H9 (cell line): ENCODE data around the gene TMTC1. TPM values are rescaled to one million over a fixed set of nuclear protein-coding genes. Genes with fewer than 3 reads are reported as not detected.

Experiments
- DNase-seq: peaks from one replicate; pipeline ENCODE4 v3.0.0-alpha.2; 2017
- H2AFZ ChIP-seq: one replicate; pipeline ENCODE4 v1.6.1; 2013; ENCODE audit warnings: mild to moderate bottlenecking, low read length, control low read depth, moderate library complexity
- H2AK5ac ChIP-seq: 2 replicates; pipeline ENCODE4 v1.6.1; 2013; ENCODE audit warnings: low read length, control low read depth, mixed read lengths; ENCODE audit not compliant: insufficient read length
- H2BK120ac ChIP-seq: one replicate; pipeline ENCODE4 v1.6.1; 2013; ENCODE audit warnings: low read depth, mild to moderate bottlenecking, low read length, control low read depth, inconsistent platforms; ENCODE audit not compliant: poor library complexity, severe bottlenecking
- H2BK12ac ChIP-seq: 2 replicates; pipeline ENCODE4 v1.6.1; 2013; ENCODE audit warnings: low read length, control low read depth, mixed read lengths, low read depth; ENCODE audit not compliant: insufficient read length
- H2BK15ac ChIP-seq: 2 replicates; pipeline ENCODE4 v1.6.1; 2013; ENCODE audit warnings: low read depth, low read length, control low read depth
- H2BK20ac ChIP-seq: one replicate; pipeline ENCODE4 v1.6.1; 2013; ENCODE audit warnings: low read depth, mild to moderate bottlenecking, low read length, control low read depth, inconsistent platforms; ENCODE audit not compliant: poor library complexity, severe bottlenecking
- H2BK5ac ChIP-seq: 2 replicates; pipeline ENCODE4 v1.6.1; 2013; ENCODE audit warnings: low read length, control low read depth, mixed read lengths; ENCODE audit not compliant: insufficient read length
- H3K14ac ChIP-seq: 2 replicates; pipeline ENCODE4 v1.6.1; 2013; ENCODE audit warnings: low read length, control low read depth; ENCODE audit not compliant: insufficient read depth
- H3K18ac ChIP-seq: 2 replicates; pipeline ENCODE4 v1.6.1; 2013; ENCODE audit warnings: low read depth, mild to moderate bottlenecking, mixed read lengths, low read length, control low read depth; ENCODE audit not compliant: insufficient read length
- H3K23ac ChIP-seq: 2 replicates; pipeline ENCODE4 v1.6.1; 2013; ENCODE audit warnings: low read length, control low read depth, mixed read lengths, low read depth; ENCODE audit not compliant: insufficient read length
- H3K23me2 ChIP-seq: 2 replicates; pipeline ENCODE4 v1.6.1; 2013; ENCODE audit warnings: low read depth, mild to moderate bottlenecking, mixed read lengths, low read length, control low read depth; ENCODE audit not compliant: insufficient read length, poor library complexity, severe bottlenecking
- H3K27ac ChIP-seq: 2 replicates; pipeline ENCODE4 v1.5.1; 2013; ENCODE audit warnings: low read length, control low read depth, mixed read lengths, low read depth; ENCODE audit not compliant: insufficient read length
- H3K27me3 ChIP-seq: 2 replicates; pipeline ENCODE4 v1.6.1; 2013; ENCODE audit warnings: low read length, control low read depth, inconsistent platforms; ENCODE audit not compliant: insufficient read depth
- H3K4ac ChIP-seq: 2 replicates; pipeline ENCODE4 v1.6.1; 2013; ENCODE audit warnings: low read depth, mild to moderate bottlenecking, control low read depth, inconsistent platforms, low read length, moderate library complexity
- H3K4me1 ChIP-seq: 2 replicates; pipeline ENCODE4 v1.6.1; 2013; ENCODE audit warnings: low read length, control low read depth, inconsistent platforms; ENCODE audit not compliant: insufficient read depth
- H3K4me2 ChIP-seq: 2 replicates; pipeline ENCODE4 v1.6.1; 2013; ENCODE audit warnings: low read length, control low read depth, mixed read lengths; ENCODE audit not compliant: insufficient read length, insufficient read depth
- H3K56ac ChIP-seq: 2 replicates; pipeline ENCODE4 v1.6.1; 2013; ENCODE audit warnings: low read depth, mild to moderate bottlenecking, mixed read lengths, low read length, control low read depth; ENCODE audit not compliant: insufficient read length
- H3K79me1 ChIP-seq: 2 replicates; pipeline ENCODE4 v1.6.1; 2013; ENCODE audit warnings: low read depth, mild to moderate bottlenecking, moderate library complexity, low read length, control low read depth, inconsistent platforms; ENCODE audit not compliant: insufficient read depth, poor library complexity, severe bottlenecking
- H3K79me2 ChIP-seq: 2 replicates; pipeline ENCODE4 v1.6.1; 2013; ENCODE audit warnings: low read length, control low read depth, inconsistent platforms; ENCODE audit not compliant: insufficient read depth
- H3K9ac ChIP-seq: 2 replicates; pipeline ENCODE4 v1.6.1; 2013; ENCODE audit warnings: low read length, control low read depth, mixed read lengths; ENCODE audit not compliant: insufficient read length; ENCODE audit errors: extremely low read depth
- H3K9me3 ChIP-seq: one replicate; pipeline ENCODE4 v1.6.1; 2013; ENCODE audit warnings: low read depth, low read length, inconsistent platforms; ENCODE audit not compliant: control insufficient read depth
- H3T11ph ChIP-seq: one replicate; pipeline ENCODE4 v1.6.1; 2013; ENCODE audit warnings: mild to moderate bottlenecking, low read length, control low read depth, inconsistent platforms
- H4K20me1 ChIP-seq: one replicate; pipeline ENCODE4 v1.6.1; 2013; ENCODE audit not compliant: control insufficient read depth, insufficient read length, insufficient read depth
- H4K5ac ChIP-seq: 2 replicates; pipeline ENCODE4 v1.6.1; 2013; ENCODE audit warnings: low read depth, mild to moderate bottlenecking, mixed read lengths, low read length, control low read depth; ENCODE audit not compliant: insufficient read length
- H4K8ac ChIP-seq: replicated peaks from 2 replicates; pipeline ENCODE4 v1.6.1; 2013; ENCODE audit warnings: low read length, control low read depth, mixed read lengths, low read depth; ENCODE audit not compliant: insufficient read length
- H4K91ac ChIP-seq: 2 replicates; pipeline ENCODE4 v1.6.1; 2013; ENCODE audit warnings: low read depth, mild to moderate bottlenecking, moderate library complexity, mixed read lengths, low read length, control low read depth; ENCODE audit not compliant: insufficient read length
- H3K27ac Mint-ChIP-seq, 3 experiments: 2 replicates in 2 of 3; 3 replicates in 1 of 3; pipeline ENCODE4 v1.8.0; 2020 to 2021; ENCODE audit warnings: mixed read lengths in 3 of 3, mild to moderate bottlenecking in 1 of 3, moderate library complexity in 1 of 3
- H3K27me3 Mint-ChIP-seq: 2 replicates; pipeline ENCODE4 v1.8.0; 2021; ENCODE audit warnings: low read depth, mild to moderate bottlenecking, moderate library complexity, mixed read lengths
- H3K36me3 Mint-ChIP-seq, 3 experiments: 2 replicates in 2 of 3; 3 replicates in 1 of 3; pipeline ENCODE4 v1.8.0; 2020 to 2021; ENCODE audit warnings: low read depth in 3 of 3, mixed read lengths in 3 of 3; ENCODE audit not compliant: insufficient read depth in 1 of 3
- H3K4me1 Mint-ChIP-seq, 2 experiments: 2 replicates each; pipeline ENCODE4 v1.8.0; 2020; ENCODE audit warnings: mixed read lengths in 2 of 2
- H3K4me3 Mint-ChIP-seq, 2 experiments: 2 replicates in 1 of 2; 3 replicates in 1 of 2; pipeline ENCODE4 v1.8.0; 2020 to 2021; ENCODE audit warnings: mild to moderate bottlenecking in 2 of 2, mixed read lengths in 2 of 2, moderate library complexity in 1 of 2
- H3K9me3 Mint-ChIP-seq, 2 experiments: 2 replicates in 1 of 2; 3 replicates in 1 of 2; pipeline ENCODE4 v1.8.0; 2020; ENCODE audit warnings: mild to moderate bottlenecking in 2 of 2, mixed read lengths in 2 of 2, moderate library complexity in 1 of 2
- WGBS: extraction: QIAGEN DNeasy Blood & Tissue Kit; methylation state at CpG from one replicate; pipeline ENCODE4 v1.1.7; 2013; ENCODE audit warnings: missing lambda C conversion rate, low lambda C conversion rate, mixed read lengths; ENCODE audit not compliant: insufficient read length; ENCODE audit errors: extremely low coverage; 5-methylcytosine and 5-hydroxymethylcytosine counted together
- total RNA-seq: library from RNA; stranded (reverse); gene quantifications from 2 replicates; pipeline ENCODE4 v1.2.1, GENCODE V29; 2021
- TF ChIP-seq, protein P1 (sequence below): fragments of 200-600 bp; sonication (generic); conservative IDR thresholded peaks from 3 replicates; pipeline ENCODE4 v1.8.0; 2021; ENCODE audit warnings: antibody characterized with exemption, mild to moderate bottlenecking

Gene TMTC1
- total RNA-seq, 1 experiment from 2014 or later = 16.1 TPM

DNA sequence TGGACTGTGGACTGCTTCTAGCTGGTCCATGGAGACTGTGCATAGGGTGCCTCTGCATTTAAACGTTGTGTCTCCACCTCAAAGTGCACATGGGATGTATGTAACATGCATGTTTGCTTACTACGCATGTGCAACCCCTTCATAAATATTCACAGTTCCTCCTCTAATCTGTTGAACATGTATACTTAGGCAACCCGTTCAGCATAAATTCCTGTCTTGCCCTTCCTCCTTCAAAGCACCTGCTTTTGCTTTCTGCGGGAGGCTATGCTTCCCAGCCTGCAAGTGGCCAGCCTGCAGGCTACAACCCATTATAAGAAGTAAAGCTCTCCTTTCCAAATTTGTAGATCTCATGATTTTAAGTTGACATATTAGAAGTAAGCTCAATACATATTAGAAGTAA is 253.3 kb downstream of the TMTC1 start:
- Histone ChIP-seq H3K18ac (no peak overlapping the region), H3K27ac (no peak overlapping the region), H3K23me2 (no peaks in the 10 kb centered on the region), H4K8ac (no peak overlapping the region), H2BK5ac (no peak overlapping the region), H2BK20ac (no peak overlapping the region), H4K20me1 (no peaks in the 10 kb centered on the region), H2BK120ac (no peak overlapping the region), H2AFZ (no peak overlapping the region), H2BK15ac (no peak overlapping the region), H3T11ph (no peak overlapping the region), H3K9me3 (no peaks in the 10 kb centered on the region), H3K9ac (no peak overlapping the region), H2AK5ac (no peak overlapping the region), H3K56ac (no peak overlapping the region), H3K79me2 (no peaks in the 10 kb centered on the region), H3K14ac (no peak overlapping the region), H4K91ac (no peak overlapping the region), H3K27me3 (no peaks in the 10 kb centered on the region), H2BK12ac (no peak overlapping the region), H3K79me1 (no peaks in the 10 kb centered on the region), H3K4me2 (no peak overlapping the region), H3K4ac (no peak overlapping the region), H3K4me1 (no peaks in the 10 kb centered on the region), H4K5ac (no peak overlapping the region), H3K23ac (no peak overlapping the region)
- H3K9me3 Mint-ChIP-seq = no peaks in the 10 kb centered on the region
- no peak overlapping the region for H3K4me3 Mint-ChIP-seq
- H3K27ac Mint-ChIP-seq = no peak overlapping the region
- H3K4me1 Mint-ChIP-seq = 0 out of 4 replicates have a peak, but pooled peaks cover 0 to 3% of the 10 kb centered on the region in 2 experiments
- no CpG with 5 or more reads among the region's 4 CpGs for WGBS
- no peak for DNase-seq
- H3K27me3 Mint-ChIP-seq = no peaks in the 10 kb centered on the region
- H3K36me3 Mint-ChIP-seq = no peaks in the 10 kb centered on the region; a peak in 1 of 7 replicates
- TF ChIP-seq, protein P1, sequence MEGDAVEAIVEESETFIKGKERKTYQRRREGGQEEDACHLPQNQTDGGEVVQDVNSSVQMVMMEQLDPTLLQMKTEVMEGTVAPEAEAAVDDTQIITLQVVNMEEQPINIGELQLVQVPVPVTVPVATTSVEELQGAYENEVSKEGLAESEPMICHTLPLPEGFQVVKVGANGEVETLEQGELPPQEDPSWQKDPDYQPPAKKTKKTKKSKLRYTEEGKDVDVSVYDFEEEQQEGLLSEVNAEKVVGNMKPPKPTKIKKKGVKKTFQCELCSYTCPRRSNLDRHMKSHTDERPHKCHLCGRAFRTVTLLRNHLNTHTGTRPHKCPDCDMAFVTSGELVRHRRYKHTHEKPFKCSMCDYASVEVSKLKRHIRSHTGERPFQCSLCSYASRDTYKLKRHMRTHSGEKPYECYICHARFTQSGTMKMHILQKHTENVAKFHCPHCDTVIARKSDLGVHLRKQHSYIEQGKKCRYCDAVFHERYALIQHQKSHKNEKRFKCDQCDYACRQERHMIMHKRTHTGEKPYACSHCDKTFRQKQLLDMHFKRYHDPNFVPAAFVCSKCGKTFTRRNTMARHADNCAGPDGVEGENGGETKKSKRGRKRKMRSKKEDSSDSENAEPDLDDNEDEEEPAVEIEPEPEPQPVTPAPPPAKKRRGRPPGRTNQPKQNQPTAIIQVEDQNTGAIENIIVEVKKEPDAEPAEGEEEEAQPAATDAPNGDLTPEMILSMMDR = no peak
